Measurements from ENCODE around the gene LEFTY2. TPM values are rescaled to one million over a fixed set of nuclear protein-coding genes. Genes with fewer than 3 reads are reported as not detected.

LEFTY2 gene
- total RNA-seq: 0.43 TPM in 1 of 2 replicates, not detected in the other
- long read RNA-seq, partial matches to known transcripts: 0 of 1 reads
- long read RNA-seq, other reads (novel, unspliced or antisense): 1 of 1 reads

DNA sequence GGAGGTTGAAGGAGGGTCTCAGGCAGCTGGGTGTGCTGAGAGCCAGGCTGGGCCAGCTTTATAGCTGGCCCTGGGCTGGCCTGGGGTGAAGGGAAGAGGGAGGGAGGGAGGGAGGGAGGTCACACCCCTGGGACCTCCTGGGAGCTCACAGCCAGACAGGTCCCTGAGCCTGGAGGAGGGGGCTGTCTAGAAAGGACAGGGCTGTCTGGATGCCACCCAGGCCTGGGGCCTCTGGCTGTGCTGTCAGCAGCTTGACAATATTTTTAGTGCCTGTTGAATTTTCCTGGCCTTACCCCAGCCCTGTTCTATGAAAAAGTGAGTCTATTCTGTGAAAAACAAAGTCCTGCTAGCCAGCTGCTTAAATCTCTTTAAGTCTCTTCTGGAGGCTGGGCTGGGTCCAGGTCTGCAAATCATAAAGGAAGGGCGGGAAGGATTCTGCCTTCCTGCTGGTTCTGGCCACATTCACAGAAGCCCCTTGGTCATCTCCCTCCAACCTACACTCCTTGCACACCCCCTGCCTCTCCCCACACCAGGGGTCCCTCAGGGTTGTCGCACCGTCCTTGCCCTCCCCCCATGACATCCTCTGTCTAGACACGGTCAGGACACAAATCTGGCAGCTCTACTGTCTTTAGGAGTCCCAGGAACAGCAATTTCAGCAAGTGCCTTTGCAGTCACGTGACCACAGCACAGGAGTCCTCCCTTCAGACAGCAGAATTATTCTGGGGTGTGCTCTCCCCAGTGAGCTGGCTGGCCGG, at the start of gene LEFTY2:
Gene LEFTY2, minus strand, starts transcription at position 34 of the 755 bp plus-strand sequence. CDS start 80 bp downstream, outside the sequence.
- H3K27ac Mint-ChIP-seq (ENCODE audit: unreplicated experiment): peak within 1 kb of the TSS; percentile 42
- TF ChIP-seq, protein P1, sequence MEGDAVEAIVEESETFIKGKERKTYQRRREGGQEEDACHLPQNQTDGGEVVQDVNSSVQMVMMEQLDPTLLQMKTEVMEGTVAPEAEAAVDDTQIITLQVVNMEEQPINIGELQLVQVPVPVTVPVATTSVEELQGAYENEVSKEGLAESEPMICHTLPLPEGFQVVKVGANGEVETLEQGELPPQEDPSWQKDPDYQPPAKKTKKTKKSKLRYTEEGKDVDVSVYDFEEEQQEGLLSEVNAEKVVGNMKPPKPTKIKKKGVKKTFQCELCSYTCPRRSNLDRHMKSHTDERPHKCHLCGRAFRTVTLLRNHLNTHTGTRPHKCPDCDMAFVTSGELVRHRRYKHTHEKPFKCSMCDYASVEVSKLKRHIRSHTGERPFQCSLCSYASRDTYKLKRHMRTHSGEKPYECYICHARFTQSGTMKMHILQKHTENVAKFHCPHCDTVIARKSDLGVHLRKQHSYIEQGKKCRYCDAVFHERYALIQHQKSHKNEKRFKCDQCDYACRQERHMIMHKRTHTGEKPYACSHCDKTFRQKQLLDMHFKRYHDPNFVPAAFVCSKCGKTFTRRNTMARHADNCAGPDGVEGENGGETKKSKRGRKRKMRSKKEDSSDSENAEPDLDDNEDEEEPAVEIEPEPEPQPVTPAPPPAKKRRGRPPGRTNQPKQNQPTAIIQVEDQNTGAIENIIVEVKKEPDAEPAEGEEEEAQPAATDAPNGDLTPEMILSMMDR (IDR thresholded peaks at IDR 0.05): no peak
- H3K9me3 Mint-ChIP-seq (ENCODE audit: unreplicated experiment): no peaks in the 10 kb centered on the region
- no peak for DNase-seq (ENCODE audit: extremely low spot score, unreplicated experiment)
- H3K4me3 Mint-ChIP-seq (ENCODE audit: unreplicated experiment): no peak within 1 kb of the TSS
- H3K36me3 Mint-ChIP-seq (ENCODE audit: unreplicated experiment): no peaks in the 10 kb centered on the region
- peaks cover 12% of the 10 kb centered on the region for H3K27me3 Mint-ChIP-seq (ENCODE audit: unreplicated experiment)
- peaks cover 8% of the 10 kb centered on the region for H3K4me1 Mint-ChIP-seq (ENCODE audit: unreplicated experiment)

DNA sequence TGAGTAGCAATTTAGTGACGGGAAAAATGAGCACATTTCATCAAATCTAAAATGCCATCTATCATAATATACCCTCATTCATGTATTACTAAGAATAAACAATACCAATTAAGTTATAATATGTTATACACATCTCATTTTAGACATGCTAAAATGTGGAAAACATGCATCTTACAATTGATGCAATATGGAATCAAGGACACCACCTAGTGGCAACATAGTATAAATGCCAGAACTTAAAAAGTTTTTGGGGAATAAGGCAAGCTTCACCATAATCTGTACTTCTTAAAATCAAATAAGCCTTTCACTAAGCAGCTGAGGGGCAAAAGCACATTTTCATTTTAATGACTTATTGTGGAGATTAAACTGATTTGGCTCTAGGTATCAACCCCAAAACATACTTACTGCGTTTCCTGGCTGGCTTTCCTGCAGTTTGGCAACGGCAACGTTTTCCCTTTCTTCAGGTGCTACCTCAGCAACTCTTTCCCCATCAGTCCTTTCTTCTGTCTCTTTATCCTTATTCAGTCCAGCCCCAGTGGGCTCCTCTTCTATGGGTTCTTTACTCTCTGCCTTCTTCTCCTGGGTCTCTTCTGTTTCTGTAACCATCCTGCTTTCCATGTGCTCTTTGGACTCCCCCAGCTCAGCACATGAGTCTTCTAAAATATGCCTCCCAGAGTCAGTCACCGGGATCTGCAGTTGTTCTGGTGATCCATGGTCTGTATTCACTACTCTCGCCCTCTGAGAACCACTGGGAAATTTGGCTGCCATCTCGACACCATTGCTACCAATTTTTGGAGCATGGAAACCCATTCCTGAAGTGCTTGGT, 46.7 kb upstream of the LEFTY2 start:
- Mint-ChIP-seq H3K9me3 (ENCODE audit: unreplicated experiment) (no peaks in the 10 kb centered on the region), H3K27ac (ENCODE audit: unreplicated experiment) (peak overlapping the region; percentile 6), H3K4me1 (ENCODE audit: unreplicated experiment) (no peaks in the 10 kb centered on the region), H3K36me3 (ENCODE audit: unreplicated experiment) (peaks cover 51% of the 10 kb centered on the region), H3K4me3 (ENCODE audit: unreplicated experiment) (no peak overlapping the region), H3K27me3 (ENCODE audit: unreplicated experiment) (no peaks in the 10 kb centered on the region)
- DNase-seq (ENCODE audit: extremely low spot score, unreplicated experiment): no peak
- TF ChIP-seq, protein P1 (IDR thresholded peaks at IDR 0.05): peak; percentile 73

DNA sequence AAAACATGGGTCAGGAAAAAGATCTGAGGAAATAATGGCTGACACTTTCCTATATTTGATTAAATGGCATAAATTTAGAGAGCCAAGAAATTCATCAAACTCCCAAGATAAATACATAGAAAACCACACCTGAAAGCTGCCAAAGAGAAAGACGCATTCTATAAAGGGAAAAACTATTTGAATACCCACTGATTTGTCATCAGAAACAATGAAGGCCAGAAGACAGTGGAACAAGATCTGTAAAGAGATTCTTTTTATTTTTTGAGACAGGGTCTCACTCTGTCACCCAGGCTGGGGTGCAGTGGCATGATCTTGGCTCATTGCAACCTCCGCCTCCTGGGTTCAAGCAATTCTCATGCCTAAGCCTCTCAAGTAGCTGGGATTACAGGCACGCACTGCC, 40.7 kb upstream of the LEFTY2 start:
- H3K36me3 Mint-ChIP-seq (ENCODE audit: unreplicated experiment): peaks cover 50% of the 10 kb centered on the region
- no peaks in the 10 kb centered on the region for H3K4me1 Mint-ChIP-seq (ENCODE audit: unreplicated experiment)
- no peak for DNase-seq (ENCODE audit: extremely low spot score, unreplicated experiment)
- H3K4me3 Mint-ChIP-seq (ENCODE audit: unreplicated experiment): no peak overlapping the region
- peaks cover 7% of the 10 kb centered on the region for H3K9me3 Mint-ChIP-seq (ENCODE audit: unreplicated experiment)
- TF ChIP-seq, protein P1 (IDR thresholded peaks at IDR 0.05): no peak
- H3K27ac Mint-ChIP-seq (ENCODE audit: unreplicated experiment): peak overlapping the region; percentile 15
- no peaks in the 10 kb centered on the region for H3K27me3 Mint-ChIP-seq (ENCODE audit: unreplicated experiment)

- no peak overlapping the region for H3K4me3 Mint-ChIP-seq (ENCODE audit: unreplicated experiment)
- peaks cover 40% of the 10 kb centered on the region for H3K36me3 Mint-ChIP-seq (ENCODE audit: unreplicated experiment)
- H3K27ac Mint-ChIP-seq (ENCODE audit: unreplicated experiment): no peak overlapping the region
- no peaks in the 10 kb centered on the region for H3K27me3 Mint-ChIP-seq (ENCODE audit: unreplicated experiment)
- DNase-seq (ENCODE audit: extremely low spot score, unreplicated experiment): peak; percentile 49
- TF ChIP-seq, protein P1 (IDR thresholded peaks at IDR 0.05): no peak
- H3K9me3 Mint-ChIP-seq (ENCODE audit: unreplicated experiment): peaks cover 7% of the 10 kb centered on the region
- peaks cover 2% of the 10 kb centered on the region for H3K4me1 Mint-ChIP-seq (ENCODE audit: unreplicated experiment)
Measured at GRCh38 chr1:225980005-225980836, 39.2 kb upstream of the LEFTY2 start.

All from osteocyte (in vitro differentiated cells).